ENCODE data around the gene MIGA1. TPM values are rescaled to one million over a fixed set of nuclear protein-coding genes. Genes with fewer than 3 reads are reported as not detected.

The MIGA1 gene
- total and polyA plus RNA-seq, 2 of the 13 experiments (the other 11 are each of a cell fraction or from before 2014, with no cell fraction given) = 3.8 to 6.6 TPM

- TF ChIP-seq ZNF737 (CRISPR knock-in tag; IDR thresholded peaks at IDR 0.05; ENCODE audit: borderline replicate concordance) (no peak; the same call in 1 of the 2 replicates), ZNF460 (CRISPR knock-in tag; IDR thresholded peaks at IDR 0.05; ENCODE audit: borderline replicate concordance) (no peak), ZNF768 (CRISPR knock-in tag; IDR thresholded peaks at IDR 0.05) (peak; percentile 82), ZNF432 (CRISPR knock-in tag; IDR thresholded peaks at IDR 0.05; ENCODE audit: borderline replicate concordance) (0 out of 2 replicates have a peak, but pooled peaks have one; percentile 84), GATAD1 (CRISPR knock-in tag; IDR thresholded peaks at IDR 0.05) (peak; percentile 73; the same call in 1 of the 2 replicates), WIZ (CRISPR knock-in tag; IDR thresholded peaks at IDR 0.05) (no peak), MBD4 (IDR thresholded peaks at IDR 0.05; ENCODE audit: borderline replicate concordance, low read length) (no peak), ETV5 (CRISPR knock-in tag; IDR thresholded peaks at IDR 0.05; ENCODE audit: borderline replicate concordance) (peak; percentile 93), ZZZ3 (CRISPR knock-in tag; IDR thresholded peaks at IDR 0.05; ENCODE audit: borderline replicate concordance) (0 out of 2 replicates have a peak, but pooled peaks have one; percentile 35), CC2D1A (CRISPR knock-in tag; IDR thresholded peaks at IDR 0.05) (no peak), RXRA (CRISPR knock-in tag; IDR thresholded peaks at IDR 0.05) (no peak), USF2 (IDR thresholded peaks at IDR 0.05; ENCODE audit: low read depth, low read length) (no peak), USF2 (CRISPR knock-in tag; IDR thresholded peaks at IDR 0.05; ENCODE audit: borderline replicate concordance) (no peak), DNMT3B (CRISPR knock-in tag; conservative IDR thresholded peaks at IDR 0.05) (peak; percentile 80; the same call in 1 of the 2 replicates), ZMYM3 (CRISPR knock-in tag; IDR thresholded peaks at IDR 0.05) (no peak), ZNF33B (CRISPR knock-in tag; IDR thresholded peaks at IDR 0.05) (no peak), HNRNPH1 (optimal IDR thresholded peaks at IDR 0.05; ENCODE audit: low read depth, low read length) (no peak), ZNF740 (CRISPR knock-in tag; IDR thresholded peaks at IDR 0.05) (peak; percentile 56; the same call in 1 of the 2 replicates), ZNF431 (CRISPR knock-in tag; IDR thresholded peaks at IDR 0.05; ENCODE audit: borderline replicate concordance, low read depth) (no peak), ZSCAN25 (CRISPR knock-in tag; IDR thresholded peaks at IDR 0.05) (no peak), RBM39 (IDR thresholded peaks at IDR 0.05; ENCODE audit: low read depth, low read length, poor library complexity, severe bottlenecking) (peak; percentile 80), ZNF337 (CRISPR knock-in tag; IDR thresholded peaks at IDR 0.05; ENCODE audit: borderline replicate concordance, low read depth) (no peak), TARDBP (CRISPR knock-in tag; IDR thresholded peaks at IDR 0.05) (no peak)
- TF ChIP-seq, protein P1, sequence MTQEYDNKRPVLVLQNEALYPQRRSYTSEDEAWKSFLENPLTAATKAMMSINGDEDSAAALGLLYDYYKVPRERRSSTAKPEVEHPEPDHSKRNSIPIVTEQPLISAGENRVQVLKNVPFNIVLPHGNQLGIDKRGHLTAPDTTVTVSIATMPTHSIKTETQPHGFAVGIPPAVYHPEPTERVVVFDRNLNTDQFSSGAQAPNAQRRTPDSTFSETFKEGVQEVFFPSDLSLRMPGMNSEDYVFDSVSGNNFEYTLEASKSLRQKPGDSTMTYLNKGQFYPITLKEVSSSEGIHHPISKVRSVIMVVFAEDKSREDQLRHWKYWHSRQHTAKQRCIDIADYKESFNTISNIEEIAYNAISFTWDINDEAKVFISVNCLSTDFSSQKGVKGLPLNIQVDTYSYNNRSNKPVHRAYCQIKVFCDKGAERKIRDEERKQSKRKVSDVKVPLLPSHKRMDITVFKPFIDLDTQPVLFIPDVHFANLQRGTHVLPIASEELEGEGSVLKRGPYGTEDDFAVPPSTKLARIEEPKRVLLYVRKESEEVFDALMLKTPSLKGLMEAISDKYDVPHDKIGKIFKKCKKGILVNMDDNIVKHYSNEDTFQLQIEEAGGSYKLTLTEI (CRISPR knock-in tag; conservative IDR thresholded peaks at IDR 0.05) = no peak
- TF ChIP-seq, protein P2, sequence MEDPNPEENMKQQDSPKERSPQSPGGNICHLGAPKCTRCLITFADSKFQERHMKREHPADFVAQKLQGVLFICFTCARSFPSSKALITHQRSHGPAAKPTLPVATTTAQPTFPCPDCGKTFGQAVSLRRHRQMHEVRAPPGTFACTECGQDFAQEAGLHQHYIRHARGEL (CRISPR knock-in tag; IDR thresholded peaks at IDR 0.05) = no peak
These were observed 20.1 kb upstream of the MIGA1 start, which contains the start of gene USP33 (continued) for GRCh38 chr1:77759071-77760028.

Measured in HepG2 (cell line).